Neuron (in vitro differentiated cells): ENCODE data around the gene GRID1.

ENCODE experiments used
- H2AFZ ChIP-seq: one replicate; pipeline ENCODE4 v1.6.1; 2013; ENCODE audit warnings: low read depth, mild to moderate bottlenecking, inconsistent platforms, low read length, moderate library complexity
- H3K27me3 ChIP-seq: one replicate; pipeline ENCODE4 v1.6.1; 2013; ENCODE audit warnings: low read length; ENCODE audit not compliant: insufficient read depth
- H3K36me3 ChIP-seq: one replicate; pipeline ENCODE4 v1.6.1; 2013; ENCODE audit warnings: low read length; ENCODE audit not compliant: insufficient read depth
- H3K4me1 ChIP-seq: one replicate; pipeline ENCODE4 v1.6.1; 2013; ENCODE audit warnings: low read length; ENCODE audit not compliant: insufficient read depth
- H3K4me3 ChIP-seq: 2 replicates; pipeline ENCODE4 v1.5.1; 2013; ENCODE audit warnings: mild to moderate bottlenecking, low read length, moderate library complexity
- H3K9me3 ChIP-seq: one replicate; pipeline ENCODE4 v1.6.1; 2013; ENCODE audit warnings: low read length

The GRID1 gene

GRCh38 chr10:86299562-86299961 is 67.0 kb downstream of the GRID1 start:
- H2AFZ ChIP-seq: no peak overlapping the region
- H3K4me3 ChIP-seq: no peak overlapping the region
- H3K36me3 ChIP-seq: no peaks in the 10 kb centered on the region
- no peaks in the 10 kb centered on the region for H3K4me1 ChIP-seq
- no peaks in the 10 kb centered on the region for H3K9me3 ChIP-seq
- no peaks in the 10 kb centered on the region for H3K27me3 ChIP-seq

DNA sequence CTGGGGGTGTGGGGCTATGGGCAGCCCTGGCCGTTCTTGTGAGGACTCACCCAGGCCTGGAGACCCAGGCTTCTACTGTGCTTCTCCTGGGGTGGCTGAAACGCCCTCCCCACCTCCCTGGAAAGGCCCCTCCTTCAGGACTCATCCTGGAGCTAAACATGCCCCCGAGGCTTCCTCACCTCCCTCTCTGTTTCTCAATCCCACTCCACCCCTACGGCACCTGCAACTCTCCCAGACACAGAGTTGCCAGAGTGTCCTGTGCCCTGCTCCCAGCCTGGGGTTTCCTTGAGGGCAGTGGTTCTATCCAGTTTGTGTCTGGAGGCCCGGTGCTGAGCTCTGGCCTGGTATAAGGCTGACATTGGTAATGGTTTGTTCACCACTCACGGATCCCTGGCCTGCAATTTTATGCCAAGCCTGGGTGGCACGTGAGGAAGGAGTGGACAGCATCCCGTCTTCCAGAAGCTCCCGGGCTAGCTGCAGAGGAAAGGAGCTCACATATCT is 68.0 kb downstream of the GRID1 start:
- no peak overlapping the region for H3K4me3 ChIP-seq
- no peaks in the 10 kb centered on the region for H3K36me3 ChIP-seq
- no peak overlapping the region for H2AFZ ChIP-seq
- no peaks in the 10 kb centered on the region for H3K27me3 ChIP-seq
- no peaks in the 10 kb centered on the region for H3K4me1 ChIP-seq
- no peaks in the 10 kb centered on the region for H3K9me3 ChIP-seq

DNA sequence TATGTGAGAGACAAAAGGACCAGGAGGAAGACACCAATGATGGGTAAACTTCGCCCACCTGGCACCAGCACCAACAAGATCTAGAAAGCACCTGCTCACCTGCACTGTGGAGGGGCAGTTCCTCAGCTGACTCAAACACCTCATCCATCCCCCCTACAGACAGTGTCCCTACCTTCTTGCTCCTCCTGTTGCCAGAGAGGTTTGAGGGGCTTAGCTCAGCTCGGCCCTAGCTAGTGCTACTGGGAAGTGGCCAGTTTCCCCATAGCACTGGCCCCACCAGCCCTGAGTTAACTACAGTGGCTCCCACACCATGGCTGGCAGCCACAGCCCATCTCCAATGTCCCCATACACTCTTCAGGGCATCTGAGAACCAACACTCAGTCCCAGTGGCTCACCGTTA is 70.8 kb downstream of the GRID1 start:
- Histone ChIP-seq H3K9me3 (no peaks in the 10 kb centered on the region), H3K36me3 (no peaks in the 10 kb centered on the region), H3K4me3 (no peak overlapping the region), H3K4me1 (no peaks in the 10 kb centered on the region), H2AFZ (no peak overlapping the region), H3K27me3 (no peaks in the 10 kb centered on the region)

DNA sequence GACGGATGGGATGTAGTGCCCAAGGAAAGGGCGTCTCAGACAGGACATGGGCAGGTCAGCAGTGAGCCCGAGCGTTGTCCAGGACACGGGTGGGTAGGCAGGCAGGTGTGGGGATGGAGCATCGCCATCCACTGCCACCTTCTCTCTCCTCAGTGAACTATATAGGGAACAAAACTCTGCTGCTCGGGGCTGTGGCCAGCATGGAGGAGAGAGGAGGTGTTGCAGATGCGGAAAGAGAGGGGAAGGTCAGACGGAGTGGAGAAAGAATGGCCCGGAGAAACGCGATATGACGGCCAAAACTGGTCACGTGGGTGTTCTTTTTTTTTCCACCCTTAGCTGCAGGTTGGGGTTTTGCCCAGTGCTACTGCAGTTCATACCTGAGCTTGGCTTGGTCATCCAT is 71.2 kb downstream of the GRID1 start:
- no peak overlapping the region for H2AFZ ChIP-seq
- H3K4me3 ChIP-seq: no peak overlapping the region
- H3K4me1 ChIP-seq: no peaks in the 10 kb centered on the region
- H3K27me3 ChIP-seq: no peaks in the 10 kb centered on the region
- no peaks in the 10 kb centered on the region for H3K36me3 ChIP-seq
- no peaks in the 10 kb centered on the region for H3K9me3 ChIP-seq

- Histone ChIP-seq H2AFZ (no peak overlapping the region), H3K4me1 (no peaks in the 10 kb centered on the region), H3K27me3 (no peaks in the 10 kb centered on the region), H3K36me3 (no peaks in the 10 kb centered on the region), H3K4me3 (no peak overlapping the region), H3K9me3 (no peaks in the 10 kb centered on the region)
Measured at GRCh38 chr10:86294346-86295265, 72.0 kb downstream of the GRID1 start.

GRCh38 chr10:86293396-86293791 is 73.2 kb downstream of the GRID1 start:
- H2AFZ ChIP-seq: no peak overlapping the region
- H3K4me1 ChIP-seq: no peaks in the 10 kb centered on the region
- no peaks in the 10 kb centered on the region for H3K36me3 ChIP-seq
- no peaks in the 10 kb centered on the region for H3K9me3 ChIP-seq
- no peaks in the 10 kb centered on the region for H3K27me3 ChIP-seq
- H3K4me3 ChIP-seq: no peak overlapping the region

DNA sequence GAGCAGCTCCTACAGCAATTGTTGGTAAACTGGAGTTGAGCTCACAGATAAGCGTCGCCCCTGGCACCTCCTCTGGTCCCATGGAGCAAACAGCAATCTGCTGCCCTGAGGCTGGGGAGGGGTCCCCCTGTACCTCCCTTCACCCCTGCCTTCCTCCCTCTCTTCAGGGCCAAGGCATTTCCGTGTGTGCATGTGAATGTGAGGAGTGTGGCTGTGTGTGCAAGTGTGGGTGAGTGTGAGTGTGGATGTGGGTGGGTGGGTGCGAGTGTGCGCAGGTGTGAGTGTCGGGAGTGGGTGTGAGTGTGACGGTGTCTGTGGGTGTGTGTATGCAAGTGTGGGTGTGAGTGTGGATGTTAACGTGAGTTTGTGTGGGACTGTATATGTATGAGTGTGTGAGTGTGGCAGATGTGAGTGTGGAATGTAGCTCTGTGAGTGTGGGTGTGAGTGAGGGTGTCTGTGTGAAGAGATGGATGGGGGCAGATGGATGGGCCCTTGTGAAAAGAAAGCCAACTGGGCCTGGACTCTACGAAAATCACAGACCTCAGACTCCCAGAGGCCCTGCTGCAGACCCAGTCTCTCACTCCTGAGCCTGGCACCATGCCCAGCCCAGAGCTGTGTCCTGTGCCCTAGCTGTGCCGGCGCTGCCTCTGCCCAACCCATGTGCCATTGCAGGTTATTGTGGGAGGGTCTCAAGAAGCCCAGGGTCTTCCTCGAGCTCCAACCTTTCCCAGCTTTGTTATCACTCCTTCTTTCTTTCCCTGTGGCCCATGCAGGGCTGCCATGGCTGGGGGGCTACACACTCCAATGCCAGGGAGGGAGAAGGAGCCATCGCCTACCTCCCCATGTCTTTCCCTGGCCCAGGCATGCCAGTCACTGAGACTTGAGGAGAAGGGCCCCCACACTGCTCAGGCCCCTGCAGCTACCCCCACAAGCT is 73.9 kb downstream of the GRID1 start:
- no peaks in the 10 kb centered on the region for H3K9me3 ChIP-seq
- no peak overlapping the region for H3K4me3 ChIP-seq
- no peaks in the 10 kb centered on the region for H3K36me3 ChIP-seq
- H3K4me1 ChIP-seq: no peaks in the 10 kb centered on the region
- H2AFZ ChIP-seq: no peak overlapping the region
- H3K27me3 ChIP-seq: no peaks in the 10 kb centered on the region

GRCh38 chr10:86291616-86292340 is 74.8 kb downstream of the GRID1 start:
- no peaks in the 10 kb centered on the region for H3K36me3 ChIP-seq
- H3K4me1 ChIP-seq: no peaks in the 10 kb centered on the region
- H3K27me3 ChIP-seq: no peaks in the 10 kb centered on the region
- H2AFZ ChIP-seq: no peak overlapping the region
- no peaks in the 10 kb centered on the region for H3K9me3 ChIP-seq
- H3K4me3 ChIP-seq: no peak overlapping the region

- no peak overlapping the region for H2AFZ ChIP-seq
- H3K9me3 ChIP-seq: no peaks in the 10 kb centered on the region
- no peak overlapping the region for H3K4me3 ChIP-seq
- no peaks in the 10 kb centered on the region for H3K36me3 ChIP-seq
- H3K4me1 ChIP-seq: no peaks in the 10 kb centered on the region
- H3K27me3 ChIP-seq: no peaks in the 10 kb centered on the region
Measured at GRCh38 chr10:86290933-86291615, 75.5 kb downstream of the GRID1 start.

GRCh38 chr10:86289577-86289868 is 77.1 kb downstream of the GRID1 start:
- Histone ChIP-seq H3K27me3 (no peaks in the 10 kb centered on the region), H3K4me1 (no peaks in the 10 kb centered on the region), H3K4me3 (no peak overlapping the region), H2AFZ (no peak overlapping the region), H3K36me3 (no peaks in the 10 kb centered on the region), H3K9me3 (no peaks in the 10 kb centered on the region)

DNA sequence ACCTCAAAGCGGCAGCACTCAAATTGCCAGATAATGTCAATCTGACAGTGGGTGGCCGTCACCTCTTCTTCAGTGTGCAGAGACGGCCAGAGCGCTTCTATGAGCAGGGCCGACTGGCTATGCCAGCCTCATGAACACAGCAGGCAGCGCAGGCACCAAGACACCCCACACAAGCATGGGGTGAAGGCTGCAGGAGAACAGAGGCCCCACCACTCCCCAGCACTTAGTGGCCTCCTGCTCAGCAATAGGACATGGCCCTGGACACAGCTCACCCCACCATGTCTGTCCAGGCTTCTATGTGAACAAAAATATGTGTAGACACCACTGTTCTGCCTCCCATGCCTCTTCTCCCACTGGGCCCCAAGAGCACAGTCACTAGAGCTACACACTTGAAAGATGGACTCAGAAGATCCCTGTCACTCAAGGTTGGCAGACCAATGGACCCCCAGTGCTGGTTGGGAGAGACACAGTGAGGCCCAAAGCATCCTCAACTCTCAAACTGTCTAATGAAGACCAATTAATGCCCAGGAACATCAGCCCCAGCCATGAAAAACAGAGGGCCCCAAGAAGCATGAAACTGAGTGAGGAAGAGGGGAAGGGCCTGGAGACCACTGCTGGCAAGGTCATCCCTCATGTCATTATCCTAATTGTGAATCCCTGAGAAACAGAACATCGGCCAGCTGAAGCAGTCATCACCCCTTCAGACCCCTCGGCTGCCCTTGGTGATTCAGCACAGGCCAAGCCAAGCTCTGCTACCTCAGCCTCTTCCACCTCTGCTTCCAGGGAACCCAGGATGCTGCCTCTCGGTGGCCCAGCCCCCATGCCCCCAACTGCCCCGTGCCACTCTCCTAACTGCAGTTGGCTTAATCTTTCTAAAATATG is 77.7 kb downstream of the GRID1 start:
- Histone ChIP-seq H3K9me3 (no peaks in the 10 kb centered on the region), H3K4me3 (no peak overlapping the region), H3K36me3 (no peaks in the 10 kb centered on the region), H2AFZ (no peak overlapping the region), H3K4me1 (no peaks in the 10 kb centered on the region), H3K27me3 (no peaks in the 10 kb centered on the region)
